RCC 7860 (cell line): Measurements from ENCODE around the gene NEK9.
"Not testable (repeated sequence)": the region's sequence is repeated elsewhere in the genome, so short reads cannot be mapped to it uniquely, and the experiment has no call there.

Experiments used
- DNase-seq: peaks from one replicate; pipeline ENCODE4 v3.0.0-alpha.2; 2015; ENCODE audit warnings: low spot score
- FAIRE-seq: peaks from 2 replicates; lab custom pipeline; 2012; peaks lifted over from hg19 to GRCh38; lab: Jason Lieb, UNC

The NEK9 gene

GRCh38 chr14:75147423-75148071 lies 20.7 kb upstream of the NEK9 start:
- FAIRE-seq (no peak), DNase-seq (no peak)

GRCh38 chr14:75144944-75145343 lies 18.1 kb upstream of the NEK9 start:
- DNase-seq (no peak), FAIRE-seq (no peak)

GRCh38 chr14:75143761-75144527 lies 17.1 kb upstream of the NEK9 start:
- FAIRE-seq (no peak), DNase-seq (no peak)

- no peak for DNase-seq
- no peak for FAIRE-seq
Observed at GRCh38 chr14:75142494-75142893, 15.6 kb upstream of the NEK9 start.

- FAIRE-seq (no peak), DNase-seq (no peak)
Observed at GRCh38 chr14:75141967-75142366, 15.1 kb upstream of the NEK9 start.

GRCh38 chr14:75141062-75141461 lies 14.2 kb upstream of the NEK9 start:
- DNase-seq (no peak), FAIRE-seq (no peak)

- no peak for DNase-seq
- FAIRE-seq, result no peak
Observed at GRCh38 chr14:75140620-75141019, 13.8 kb upstream of the NEK9 start.

GRCh38 chr14:75139185-75139584 lies 12.3 kb upstream of the NEK9 start:
- FAIRE-seq (no peak), DNase-seq (no peak)

- FAIRE-seq, result no peak
- no peak for DNase-seq
Observed at GRCh38 chr14:75138492-75138891, 11.6 kb upstream of the NEK9 start.

- DNase-seq (no peak), FAIRE-seq (no peak)
Observed at GRCh38 chr14:75134644-75135043, 7.8 kb upstream of the NEK9 start.

- DNase-seq (no peak), FAIRE-seq (no peak)
Observed at GRCh38 chr14:75133597-75133996, 6.7 kb upstream of the NEK9 start.

GRCh38 chr14:75132382-75133086 lies 5.7 kb upstream of the NEK9 start:
- FAIRE-seq, result peak; percentile 27

GRCh38 chr14:75128596-75128990 lies 1.7 kb upstream of the NEK9 start:
- DNase-seq, result no peak
- no peak for FAIRE-seq

More at GRCh38 chr14:75132382-75133086, 5.7 kb upstream of the NEK9 start:
- DNase-seq, result peak; percentile 48

GRCh38 chr14:75127903-75128595 lies 1.2 kb upstream of the NEK9 start:
- no peak for FAIRE-seq

GRCh38 chr14:75127474-75127820 lies 599 bp upstream of the NEK9 start:
- not testable (repeated sequence) for DNase-seq, FAIRE-seq

More at GRCh38 chr14:75127903-75128595, 1.2 kb upstream of the NEK9 start:
- no peak for DNase-seq

GRCh38 chr14:75126121-75126544 lies 715 bp downstream of the NEK9 start:
- FAIRE-seq, result no peak

GRCh38 chr14:75125617-75126016 lies 1.2 kb downstream of the NEK9 start:
- no peak for FAIRE-seq
- no peak for DNase-seq

More at GRCh38 chr14:75126121-75126544, 715 bp downstream of the NEK9 start:
- DNase-seq, result no peak

- peak; percentile 51 for DNase-seq
- FAIRE-seq, result no peak
Observed at GRCh38 chr14:75123991-75124390, 2.9 kb downstream of the NEK9 start.

GRCh38 chr14:75121552-75121951 lies 5.3 kb downstream of the NEK9 start:
- FAIRE-seq, result no peak
- no peak for DNase-seq

GRCh38 chr14:75120541-75121291 lies 6.1 kb downstream of the NEK9 start:
- FAIRE-seq (no peak), DNase-seq (no peak)
